SK-N-SH (cell line): Measurements from ENCODE around the gene AKR7A2. TPM values are rescaled to one million over a fixed set of nuclear protein-coding genes. Genes with fewer than 3 reads are reported as not detected.

Experiments used
- CTCF ChIA-PET: fragments of 300-600, 350-600 bp; formaldehyde crosslinking; extraction: SDS; loops from one replicate; lab custom pipeline; 2021; lab: Yijun Ruan, JAX
- POLR2A ChIA-PET: fragments of 350-600 bp; sonication (Branson Sonifier 250); formaldehyde crosslinking; extraction: SDS; loops from one replicate; lab custom pipeline; 2020; ENCODE audit warnings: antibody characterized with exemption, inconsistent platforms; lab: Yijun Ruan, JAX
- DNase-seq: peaks from one replicate; pipeline ENCODE4 v3.0.0; 2012
- H2AFZ ChIP-seq: fragments of 200-600 bp; sonication (generic); 2 replicates; pipeline ENCODE4 v1.8.1; 2016; ENCODE audit warnings: antibody characterized with exemption, mild to moderate bottlenecking, low read depth
- H3F3A ChIP-seq: fragments of 200-600 bp; sonication (generic); replicated peaks from 2 replicates; pipeline ENCODE3; 2016; ENCODE audit warnings: antibody characterized with exemption, mild to moderate bottlenecking; ENCODE audit not compliant: insufficient read depth
- H3K27ac ChIP-seq, 2 experiments: fragments of 200-500 bp in 1 of 2; fragments of 200-600 bp in 1 of 2; sonication (Bioruptor generic) in 1 of 2; sonication (generic), shearing (Covaris generic) in 1 of 2; 2 replicates each; pipeline versions ENCODE4 v1.5.1 to v1.6.1; 2014 to 2016; ENCODE audit warnings: low read depth in 2 of 2, inconsistent platforms in 1 of 2, low read length in 1 of 2, mild to moderate bottlenecking in 1 of 2, mixed read lengths in 1 of 2
- H3K27me3 ChIP-seq: fragments of 200-600 bp; sonication (generic), shearing (Covaris generic); 2 replicates; pipeline ENCODE4 v1.6.1; 2016; ENCODE audit warnings: mixed run types; ENCODE audit not compliant: insufficient read depth
- H3K36me3 ChIP-seq, 2 experiments: fragments of 200-500 bp in 1 of 2; fragments of 200-600 bp in 1 of 2; sonication (Bioruptor generic) in 1 of 2; sonication (generic) in 1 of 2; replicated peaks in 1 of 2; 2 replicates each; pipeline versions ENCODE3 to v1.5.1; 2014 to 2016; ENCODE audit warnings: low read length in 1 of 2, mild to moderate bottlenecking in 1 of 2; ENCODE audit not compliant: insufficient read depth in 2 of 2, control insufficient read depth in 1 of 2
- H3K4me1 ChIP-seq, 2 experiments: fragments of 200-500 bp in 1 of 2; fragments of 200-600 bp in 1 of 2; sonication (Bioruptor generic) in 1 of 2; sonication (generic), shearing (Covaris generic) in 1 of 2; 2 replicates each; pipeline versions ENCODE4 v1.5.1 to v1.6.1; 2014 to 2016; ENCODE audit warnings: low read depth in 1 of 2, low read length in 1 of 2, mixed run types in 1 of 2; ENCODE audit not compliant: insufficient read depth in 2 of 2, control insufficient read depth in 1 of 2
- H3K4me2 ChIP-seq: fragments of 200-600 bp; sonication (generic), shearing (Covaris generic); 2 replicates; pipeline ENCODE4 v1.6.1; 2017; ENCODE audit warnings: mixed run types
- H3K4me3 ChIP-seq, 2 experiments: fragments of 200-500 bp in 1 of 2; fragments of 200-600 bp in 1 of 2; sonication (Bioruptor generic) in 1 of 2; sonication (generic), shearing (Covaris generic) in 1 of 2; 2 replicates each; pipeline versions ENCODE4 v1.5.1 to v1.8.1; 2014 to 2016; ENCODE audit warnings: low read depth in 2 of 2, inconsistent platforms in 1 of 2, low read length in 1 of 2, mild to moderate bottlenecking in 1 of 2, mixed read lengths in 1 of 2, moderate library complexity in 1 of 2
- H3K79me2 ChIP-seq: fragments of 200-600 bp; sonication (generic); 2 replicates; pipeline ENCODE4 v1.8.1; 2017; ENCODE audit warnings: mild to moderate bottlenecking; ENCODE audit not compliant: insufficient read depth
- H3K9ac ChIP-seq: fragments of 200-600 bp; sonication (generic); 2 replicates; pipeline ENCODE4 v1.6.1; 2017; ENCODE audit warnings: mixed run types
- H3K9me2 ChIP-seq: fragments of 200-600 bp; sonication (generic); 2 replicates; pipeline ENCODE4 v1.6.1; 2017; ENCODE audit warnings: mixed run types
- H3K9me3 ChIP-seq: fragments of 200-600 bp; sonication (generic); 2 replicates; pipeline ENCODE4 v1.6.1; 2017; ENCODE audit warnings: mixed run types, mild to moderate bottlenecking, moderate library complexity
- H4K20me1 ChIP-seq: fragments of 200-600 bp; sonication (generic); 2 replicates; pipeline ENCODE4 v1.6.1; 2017; ENCODE audit warnings: mild to moderate bottlenecking, mixed run types; ENCODE audit not compliant: insufficient read depth
- IRF3 ChIP-seq: fragments of 150-350 bp; IDR thresholded peaks from 2 replicates; pipeline ENCODE4 v1.6.1; 2016; ENCODE audit warnings: mild to moderate bottlenecking, low read depth, low read length
- RCOR1 ChIP-seq: fragments of 150-350 bp; IDR thresholded peaks from 2 replicates; pipeline ENCODE4 v1.6.1; 2017; ENCODE audit warnings: antibody characterized with exemption, low read length
- SIN3A ChIP-seq: IDR thresholded peaks from 2 replicates; pipeline ENCODE4 v1.6.1; 2012; ENCODE audit warnings: low read depth, mild to moderate bottlenecking, low read length, moderate library complexity, borderline replicate concordance
- TAF1 ChIP-seq: IDR thresholded peaks from 2 replicates; pipeline ENCODE4 v1.6.1; 2012; ENCODE audit warnings: low read depth, mild to moderate bottlenecking, low read length, moderate library complexity, borderline replicate concordance
- TCF12 ChIP-seq: IDR thresholded peaks from 2 replicates; pipeline ENCODE4 v1.4.0; 2012
- USF2 ChIP-seq: fragments of 150-350 bp; IDR thresholded peaks from 2 replicates; pipeline ENCODE4 v1.6.1; 2017; ENCODE audit warnings: antibody characterized with exemption, low read length, low read depth, borderline replicate concordance
- YY1 ChIP-seq: IDR thresholded peaks from 2 replicates; pipeline ENCODE4 v1.4.0; 2012; ENCODE audit warnings: low read depth, mild to moderate bottlenecking
- WGBS: methylation state at CpG from one replicate; pipeline ENCODE4 v1.1.6; 2017; ENCODE audit warnings: low lambda C conversion rate; 5-methylcytosine and 5-hydroxymethylcytosine counted together
- polyA plus RNA-seq, 3 experiments: library from polyadenylated mRNA; depleted of rRNA; stranded (reverse); fragments of >200 nt; gene quantifications; 2 replicates each; pipeline ENCODE4 v1.2.3, GENCODE V29; 2012

AKR7A2 gene
- polyA plus RNA-seq, 1 of the 3 experiments (the other 2 are of a cell fraction), result 40.7 TPM

- H3K9me3 ChIP-seq, result no peaks in the 10 kb centered on the region
- H3K4me1 ChIP-seq, result no peaks in the 10 kb centered on the region
- H2AFZ ChIP-seq, result no peak overlapping the region
- H3K4me2 ChIP-seq, result no peak overlapping the region
- CTCF ChIA-PET, result no interaction called here
- H3F3A ChIP-seq, result no peaks in the 10 kb centered on the region
- no peaks in the 10 kb centered on the region for H3K27me3 ChIP-seq
- H3K27ac ChIP-seq, result no peak overlapping the region
- no peak overlapping the region for H3K9ac ChIP-seq
- H4K20me1 ChIP-seq, result no peaks in the 10 kb centered on the region
- H3K36me3 ChIP-seq, result peaks cover 5 to 10% of the 10 kb centered on the region in 2 experiments
- H3K4me3 ChIP-seq, result no peak overlapping the region
- H3K9me2 ChIP-seq, result no peaks in the 10 kb centered on the region
- no peaks in the 10 kb centered on the region for H3K79me2 ChIP-seq
- POLR2A ChIA-PET, result no interaction called here
- TF ChIP-seq SIN3A, result no peak
- 90% methylated on average over 5 of the region's 9 CpGs for WGBS
- DNase-seq, result no peak
Measured at GRCh38 chr1:19324665-19324990, 12.7 kb upstream of the AKR7A2 start.

- no peaks in the 10 kb centered on the region for H3K4me1 ChIP-seq
- DNase-seq, result no peak
- H3K36me3 ChIP-seq, result peaks cover 5 to 10% of the 10 kb centered on the region in 2 experiments
- H3K9me2 ChIP-seq, result no peaks in the 10 kb centered on the region
- H3K27ac ChIP-seq, result no peak overlapping the region
- WGBS, result 94% methylated on average over 9 of the region's 23 CpGs
- POLR2A ChIA-PET, result no interaction called here
- H3K4me2 ChIP-seq, result no peak overlapping the region
- H3K79me2 ChIP-seq, result peaks cover 4% of the 10 kb centered on the region; the same call in 1 of the 2 replicates
- TF ChIP-seq TAF1 (no peak), YY1 (no peak), USF2 (no peak)
- CTCF ChIA-PET, result interaction anchor here (2.8 kb wide), 1 partner anchor 11 kb away, joined by 8 read pairs; the partner anchor contains the start of genes AKR7A2 and SLC66A1
- no peak overlapping the region for H3K4me3 ChIP-seq
- no peaks in the 10 kb centered on the region for H3F3A ChIP-seq
- no peak overlapping the region for H3K9ac ChIP-seq
- no peaks in the 10 kb centered on the region for H3K9me3 ChIP-seq
- no peak overlapping the region for H2AFZ ChIP-seq
- no peaks in the 10 kb centered on the region for H4K20me1 ChIP-seq
- no peaks in the 10 kb centered on the region for H3K27me3 ChIP-seq
Measured at GRCh38 chr1:19323987-19324664, 12.2 kb upstream of the AKR7A2 start.

GRCh38 chr1:19322481-19322880 lies 10.5 kb upstream of the AKR7A2 start:
- H3K4me3 ChIP-seq, result no peak overlapping the region
- no peaks in the 10 kb centered on the region for H3F3A ChIP-seq
- CTCF ChIA-PET, result interaction anchor here (1.5 to 2.8 kb wide), 2 partner anchors 10 to 331 kb away, joined by 3 to 8 read pairs; partner anchors contain the start of genes AKR7A2 and SLC66A1
- 98% methylated on average over 10 of the region's 10 CpGs for WGBS
- no peaks in the 10 kb centered on the region for H3K27me3 ChIP-seq
- POLR2A ChIA-PET, result interaction anchor here (1.7 kb wide), 1 partner anchor 10 kb away, joined by 3 read pairs; no protein-coding TSS in a partner anchor
- peaks cover 8 to 16% of the 10 kb centered on the region in 2 experiments for H3K36me3 ChIP-seq
- no peak overlapping the region for H3K9ac ChIP-seq
- H3K4me1 ChIP-seq, result no peaks in the 10 kb centered on the region
- DNase-seq, result no peak
- no peak overlapping the region for H3K27ac ChIP-seq
- H3K79me2 ChIP-seq, result peaks cover 8% of the 10 kb centered on the region; the same call in 1 of the 2 replicates
- no peak overlapping the region for H3K4me2 ChIP-seq
- no peaks in the 10 kb centered on the region for H3K9me3 ChIP-seq
- no peaks in the 10 kb centered on the region for H3K9me2 ChIP-seq
- H2AFZ ChIP-seq, result no peak overlapping the region
- TF ChIP-seq TCF12, result no peak
- no peak for TF ChIP-seq RCOR1
- TF ChIP-seq YY1, result no peak
- TF ChIP-seq IRF3, result no peak
- no peaks in the 10 kb centered on the region for H4K20me1 ChIP-seq
